H1 (cell line): ENCODE results near the gene CEL.
"Not testable (repeated sequence)": the region's sequence is repeated elsewhere in the genome, so short reads cannot be mapped to it uniquely, and the experiment has no call there.

ENCODE experiments used
- CTCF ChIP-seq, 3 experiments: IDR thresholded peaks; 1 replicate in 2 of 3; 2 replicates in 1 of 3; pipeline versions ENCODE4 v1.5.1 to v1.6.1; 2011; ENCODE audit warnings: low read length in 3 of 3, mild to moderate bottlenecking in 3 of 3, inconsistent platforms in 2 of 3, low read depth in 1 of 3, moderate library complexity in 1 of 3; ENCODE audit not compliant: insufficient read depth in 1 of 3; ENCODE audit errors: control extremely low read depth in 1 of 3
- SP1 ChIP-seq: IDR thresholded peaks from 2 replicates; pipeline ENCODE4 v1.6.1; 2011; ENCODE audit warnings: low read depth, low read length

GRCh38 chr9:133040892-133041479 is 20.8 kb upstream of the CEL start:
- peak; percentile 61 to 68 (median 65) for TF ChIP-seq CTCF (IDR thresholded peaks at IDR 0.05; ENCODE audit: control extremely low read depth in 1 of 3, insufficient read depth in 1 of 3, low read depth in 1 of 3, low read length in 3 of 3)
- not testable (repeated sequence) for TF ChIP-seq SP1
